Nephron progenitor cell (in vitro differentiated cells): ENCODE results near the gene THEMIS2.
A peak's percentile ranks its signal among the peaks of the same experiment; 100 is the strongest.
"Not testable (repeated sequence)": the region's sequence is repeated elsewhere in the genome, so short reads cannot be mapped to it uniquely, and the experiment has no call there.

Experiments
- DNase-seq: peaks from one replicate; pipeline ENCODE4 v3.0.0; 2021
- H3K27ac Mint-ChIP-seq: 2 replicates; pipeline ENCODE4 v1.8.0; 2021; ENCODE audit warnings: mild to moderate bottlenecking, moderate library complexity, mixed read lengths
- H3K27me3 Mint-ChIP-seq: 2 replicates; pipeline ENCODE4 v1.8.0; 2021; ENCODE audit warnings: mild to moderate bottlenecking, low read depth, mixed read lengths; ENCODE audit not compliant: poor library complexity
- H3K36me3 Mint-ChIP-seq: 2 replicates; pipeline ENCODE4 v1.8.0; 2021; ENCODE audit warnings: low read depth, mixed read lengths
- H3K4me1 Mint-ChIP-seq: 2 replicates; pipeline ENCODE4 v1.8.0; 2021; ENCODE audit warnings: mixed read lengths
- H3K4me3 Mint-ChIP-seq: 2 replicates; pipeline ENCODE4 v1.8.0; 2021; ENCODE audit warnings: mild to moderate bottlenecking, moderate library complexity, mixed read lengths
- H3K9me3 Mint-ChIP-seq: 2 replicates; pipeline ENCODE4 v1.8.0; 2021; ENCODE audit warnings: mild to moderate bottlenecking, moderate library complexity, mixed read lengths
- CTCF ChIP-seq: fragments of 200-600 bp; sonication (generic); IDR thresholded peaks from 2 replicates; pipeline ENCODE4 v1.5.0; 2021; ENCODE audit warnings: antibody characterized with exemption

THEMIS2 gene

GRCh38 chr1:27855085-27855484 lies 17.3 kb upstream of the THEMIS2 start:
- H3K4me3 Mint-ChIP-seq = no peak overlapping the region
- H3K27me3 Mint-ChIP-seq = no peaks in the 10 kb centered on the region
- H3K36me3 Mint-ChIP-seq = peaks cover 27% of the 10 kb centered on the region
- peaks cover 12% of the 10 kb centered on the region for H3K9me3 Mint-ChIP-seq
- H3K27ac Mint-ChIP-seq = no peak overlapping the region
- TF ChIP-seq CTCF = no peak
- DNase-seq = no peak
- H3K4me1 Mint-ChIP-seq = peaks cover 19% of the 10 kb centered on the region

GRCh38 chr1:27856561-27857343 lies 15.6 kb upstream of the THEMIS2 start:
- Mint-ChIP-seq H3K27me3 (peaks cover 2% of the 10 kb centered on the region), H3K27ac (no peak overlapping the region), H3K4me3 (no peak overlapping the region), H3K36me3 (peaks cover 10% of the 10 kb centered on the region), H3K4me1 (peaks cover 27% of the 10 kb centered on the region), H3K9me3 (peaks cover 3% of the 10 kb centered on the region)
- no peak for DNase-seq
- no peak for TF ChIP-seq CTCF

GRCh38 chr1:27857552-27857951 lies 14.8 kb upstream of the THEMIS2 start:
- H3K4me3 Mint-ChIP-seq, DNase-seq, H3K27ac Mint-ChIP-seq: not testable (repeated sequence)

GRCh38 chr1:27858072-27858948 lies 14.0 kb upstream of the THEMIS2 start:
- Mint-ChIP-seq H3K36me3 (peaks cover 7% of the 10 kb centered on the region), H3K27me3 (peaks cover 2% of the 10 kb centered on the region), H3K9me3 (no peaks in the 10 kb centered on the region), H3K4me1 (peaks cover 39% of the 10 kb centered on the region), H3K27ac (peak overlapping the region; percentile 32), H3K4me3 (no peak overlapping the region)
- TF ChIP-seq CTCF = peak; percentile 96
- peak; percentile 86 for DNase-seq

More at GRCh38 chr1:27857552-27857951, 14.8 kb upstream of the THEMIS2 start:
- H3K4me1 Mint-ChIP-seq = peaks cover 32% of the 10 kb centered on the region
- H3K27me3 Mint-ChIP-seq, H3K9me3 Mint-ChIP-seq, H3K36me3 Mint-ChIP-seq: not testable (repeated sequence)

GRCh38 chr1:27858949-27859576 lies 13.3 kb upstream of the THEMIS2 start:
- H3K4me1 Mint-ChIP-seq = peaks cover 42% of the 10 kb centered on the region
- no peak for TF ChIP-seq CTCF
- no peaks in the 10 kb centered on the region for H3K9me3 Mint-ChIP-seq
- H3K27me3 Mint-ChIP-seq = peaks cover 2% of the 10 kb centered on the region
- H3K27ac Mint-ChIP-seq = no peak overlapping the region
- peaks cover 7% of the 10 kb centered on the region for H3K36me3 Mint-ChIP-seq
- DNase-seq = no peak
- H3K4me3 Mint-ChIP-seq = no peak overlapping the region

GRCh38 chr1:27861436-27861835 lies 10.9 kb upstream of the THEMIS2 start:
- peaks cover 42% of the 10 kb centered on the region for H3K4me1 Mint-ChIP-seq
- H3K4me3 Mint-ChIP-seq = peak overlapping the region; percentile 28
- H3K27ac Mint-ChIP-seq = no peak overlapping the region
- peaks cover 5% of the 10 kb centered on the region for H3K27me3 Mint-ChIP-seq
- H3K36me3 Mint-ChIP-seq = no peaks in the 10 kb centered on the region
- no peak for TF ChIP-seq CTCF
- H3K9me3 Mint-ChIP-seq = no peaks in the 10 kb centered on the region
- DNase-seq = no peak
